Activated B cell treated with CpG ODN at 0.5 μM for 24 hours (primary cell): ENCODE measurements around the gene SUMF1. TPM values are rescaled to one million over a fixed set of nuclear protein-coding genes. Genes with fewer than 3 reads are reported as not detected.
"Not testable (repeated sequence)": the region's sequence is repeated elsewhere in the genome, so short reads cannot be mapped to it uniquely, and the experiment has no call there.

ENCODE experiments used
- ATAC-seq: fragments of 200-7000 bp; cut with Tn5 transposase; one replicate; pipeline ENCODE4 v1.10.0; 2021; ENCODE audit warnings: low read depth, mild to moderate bottlenecking, moderate library complexity
- CTCF ChIA-PET: fragments of 350-600 bp; sonication (Branson Sonifier 250); formaldehyde crosslinking; loops from one replicate; lab custom pipeline; 2021; ENCODE audit warnings: antibody characterized with exemption; lab: Charles Lee
- POLR2A ChIA-PET: fragments of 350-600 bp; sonication (Branson Sonifier 250); formaldehyde crosslinking; loops from one replicate; lab custom pipeline; 2021; ENCODE audit warnings: antibody characterized with exemption; lab: Charles Lee
- DNase-seq: peaks from one replicate; pipeline ENCODE4 v3.0.0; 2022
- H3K27ac Mint-ChIP-seq: one replicate; pipeline ENCODE4 v1.8.0; 2020; ENCODE audit warnings: mixed read lengths
- H3K27me3 Mint-ChIP-seq: one replicate; pipeline ENCODE4 v1.8.0; 2021; ENCODE audit warnings: mixed read lengths
- H3K36me3 Mint-ChIP-seq: one replicate; pipeline ENCODE4 v1.8.0; 2021; ENCODE audit warnings: low read depth, mixed read lengths
- H3K4me1 Mint-ChIP-seq: one replicate; pipeline ENCODE4 v1.8.0; 2021; ENCODE audit warnings: mixed read lengths
- H3K4me3 Mint-ChIP-seq: one replicate; pipeline ENCODE4 v1.8.0; 2020; ENCODE audit warnings: mild to moderate bottlenecking, mixed read lengths
- H3K9me3 Mint-ChIP-seq: one replicate; pipeline ENCODE4 v1.8.0; 2020; ENCODE audit warnings: mixed read lengths
- intact Hi-C: fragments of 100-400 bp; cut with micrococcal nuclease; formaldehyde crosslinking; loops from one replicate; pipeline ENCODE4 v1.15.1; 2024
- total RNA-seq: library from RNA; stranded (reverse); gene quantifications from 2 replicates; pipeline ENCODE4 v1.2.3, GENCODE V29; 2022
- TF ChIP-seq, protein P1 (sequence below): fragments of 200-600 bp; IDR thresholded peaks from one replicate; pipeline ENCODE4 v1.8.0; 2022; ENCODE audit warnings: antibody characterized with exemption, mild to moderate bottlenecking

SUMF1 gene
- total RNA-seq, 1 donor from 2014 or later = 20.7 TPM

DNA sequence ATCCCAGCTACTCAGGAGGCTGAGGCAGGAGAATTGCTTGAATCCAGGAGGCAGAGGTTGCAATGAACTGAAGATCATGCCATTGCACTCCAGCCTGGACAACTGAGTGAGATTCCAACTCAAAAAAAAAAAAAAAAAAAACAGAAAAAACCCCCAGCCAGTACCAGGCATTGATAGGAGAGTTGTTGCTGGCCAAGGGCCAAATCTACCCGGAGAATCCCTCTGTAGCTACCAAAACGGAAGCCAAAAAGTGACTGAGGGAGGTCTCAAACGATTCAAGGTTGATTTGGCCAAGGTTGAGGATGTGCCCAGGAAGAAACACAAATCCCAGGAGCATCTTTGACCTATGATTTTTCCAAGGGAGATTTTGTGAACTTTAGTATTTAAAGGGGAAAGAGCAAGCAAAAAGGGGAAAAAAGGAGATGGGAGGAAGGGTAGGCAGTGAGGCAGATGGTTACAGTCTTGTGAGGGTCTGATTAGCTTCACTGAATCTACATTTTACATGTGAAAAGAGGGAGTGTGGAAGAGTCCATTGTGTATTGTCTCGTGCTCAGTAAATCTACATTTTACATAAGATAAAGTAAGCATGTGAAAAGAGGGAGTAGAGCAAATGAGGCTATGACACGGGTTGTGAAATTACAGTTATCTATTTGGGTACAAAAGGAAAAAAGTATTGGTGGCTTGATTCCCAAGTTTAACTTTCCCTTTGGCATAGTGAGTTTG is 131.1 kb downstream of the SUMF1 start:
- intact Hi-C loops = no loop called here
- POLR2A ChIA-PET = interaction anchor here (0.7 kb wide), 1 partner anchor 15 kb away, joined by 3 read pairs; no protein-coding TSS in a partner anchor
- no peak for DNase-seq
- Mint-ChIP-seq H3K4me1 (no peaks in the 10 kb centered on the region), H3K36me3 (no peaks in the 10 kb centered on the region), H3K4me3 (no peak overlapping the region), H3K9me3 (no peaks in the 10 kb centered on the region), H3K27ac (no peak overlapping the region), H3K27me3 (no peaks in the 10 kb centered on the region)
- CTCF ChIA-PET = no interaction called here
- ATAC-seq = no peak
- TF ChIP-seq, protein P1, sequence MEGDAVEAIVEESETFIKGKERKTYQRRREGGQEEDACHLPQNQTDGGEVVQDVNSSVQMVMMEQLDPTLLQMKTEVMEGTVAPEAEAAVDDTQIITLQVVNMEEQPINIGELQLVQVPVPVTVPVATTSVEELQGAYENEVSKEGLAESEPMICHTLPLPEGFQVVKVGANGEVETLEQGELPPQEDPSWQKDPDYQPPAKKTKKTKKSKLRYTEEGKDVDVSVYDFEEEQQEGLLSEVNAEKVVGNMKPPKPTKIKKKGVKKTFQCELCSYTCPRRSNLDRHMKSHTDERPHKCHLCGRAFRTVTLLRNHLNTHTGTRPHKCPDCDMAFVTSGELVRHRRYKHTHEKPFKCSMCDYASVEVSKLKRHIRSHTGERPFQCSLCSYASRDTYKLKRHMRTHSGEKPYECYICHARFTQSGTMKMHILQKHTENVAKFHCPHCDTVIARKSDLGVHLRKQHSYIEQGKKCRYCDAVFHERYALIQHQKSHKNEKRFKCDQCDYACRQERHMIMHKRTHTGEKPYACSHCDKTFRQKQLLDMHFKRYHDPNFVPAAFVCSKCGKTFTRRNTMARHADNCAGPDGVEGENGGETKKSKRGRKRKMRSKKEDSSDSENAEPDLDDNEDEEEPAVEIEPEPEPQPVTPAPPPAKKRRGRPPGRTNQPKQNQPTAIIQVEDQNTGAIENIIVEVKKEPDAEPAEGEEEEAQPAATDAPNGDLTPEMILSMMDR = no peak

DNA sequence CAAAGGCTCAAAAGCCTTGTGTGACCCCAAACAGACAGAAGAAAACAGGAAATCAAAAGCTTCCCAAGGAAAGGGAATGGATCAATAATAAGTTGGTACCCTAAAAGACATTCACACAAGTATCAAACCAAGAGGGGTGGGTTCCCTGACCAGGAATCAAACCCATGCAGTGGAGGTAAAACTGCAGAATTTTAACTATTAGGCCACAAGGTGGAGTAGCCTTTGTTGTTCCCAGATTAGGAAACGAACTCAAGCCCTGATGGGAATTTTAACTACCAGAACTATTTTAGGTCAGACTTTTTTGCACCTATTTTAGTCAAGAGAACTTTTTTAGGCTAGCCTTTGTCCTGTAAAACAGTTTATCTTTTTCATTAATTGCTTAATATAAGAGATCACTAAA is 132.5 kb downstream of the SUMF1 start:
- CTCF ChIA-PET = no interaction called here
- no peaks in the 10 kb centered on the region for H3K4me1 Mint-ChIP-seq
- no peaks in the 10 kb centered on the region for H3K27me3 Mint-ChIP-seq
- POLR2A ChIA-PET = no interaction called here
- H3K9me3 Mint-ChIP-seq = peaks cover 9% of the 10 kb centered on the region
- peaks cover 6% of the 10 kb centered on the region for H3K36me3 Mint-ChIP-seq
- DNase-seq (no peak), ATAC-seq (no peak)
- H3K4me3 Mint-ChIP-seq = no peak overlapping the region
- TF ChIP-seq, protein P1 = no peak
- intact Hi-C loops = no loop called here
- H3K27ac Mint-ChIP-seq = no peak overlapping the region

DNA sequence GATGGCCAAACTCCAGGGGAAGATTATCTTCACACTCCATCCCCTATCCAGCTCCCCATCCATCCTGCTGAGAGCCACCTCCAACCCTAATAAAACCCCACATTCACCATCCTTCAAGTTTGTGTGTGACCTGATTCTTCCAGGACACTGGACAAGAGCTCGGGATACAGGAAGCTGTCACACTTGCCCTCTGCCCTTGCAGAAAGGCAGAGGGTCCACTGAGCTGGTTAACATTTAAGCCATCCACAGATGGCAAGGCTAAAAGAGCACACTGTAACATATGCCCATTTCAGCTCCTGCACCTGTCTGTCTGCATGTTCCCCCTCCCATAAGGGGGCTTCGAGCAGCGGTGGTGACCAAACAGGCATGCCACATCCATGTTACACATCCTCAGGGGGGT is 134.1 kb downstream of the SUMF1 start:
- intact Hi-C loops = no loop called here
- ChIA-PET CTCF (no interaction called here), POLR2A (no interaction called here)
- no peak overlapping the region for H3K27ac Mint-ChIP-seq
- H3K9me3 Mint-ChIP-seq = peaks cover 16% of the 10 kb centered on the region
- ATAC-seq (no peak), DNase-seq (no peak)
- H3K36me3 Mint-ChIP-seq = peaks cover 13% of the 10 kb centered on the region
- no peaks in the 10 kb centered on the region for H3K4me1 Mint-ChIP-seq
- no peaks in the 10 kb centered on the region for H3K27me3 Mint-ChIP-seq
- no peak overlapping the region for H3K4me3 Mint-ChIP-seq
- TF ChIP-seq, protein P1 = no peak

DNA sequence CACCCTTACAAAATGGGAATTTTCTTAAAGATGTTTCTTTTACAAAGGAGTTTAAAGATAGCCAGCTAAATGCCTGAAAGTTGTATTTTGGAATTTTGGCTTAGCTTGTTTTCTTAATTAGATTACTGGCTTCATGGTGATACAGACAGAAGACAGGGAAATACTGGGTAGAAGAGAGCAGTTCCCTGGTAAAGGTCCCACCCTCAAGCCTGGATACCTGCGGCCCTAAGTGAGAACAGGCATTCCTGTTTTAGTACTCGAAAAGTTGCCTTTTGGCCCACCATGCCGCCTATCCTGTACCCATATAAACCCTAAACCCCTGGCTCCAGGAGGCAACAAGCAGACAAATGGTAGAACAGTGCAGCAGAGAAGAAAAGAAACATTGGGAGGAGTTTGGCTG is 134.5 kb downstream of the SUMF1 start:
- ATAC-seq (no peak), DNase-seq (no peak)
- no peak overlapping the region for H3K4me3 Mint-ChIP-seq
- TF ChIP-seq, protein P1 = no peak
- H3K27ac Mint-ChIP-seq = no peak overlapping the region
- ChIA-PET CTCF (no interaction called here), POLR2A (no interaction called here)
- peaks cover 16% of the 10 kb centered on the region for H3K9me3 Mint-ChIP-seq
- peaks cover 13% of the 10 kb centered on the region for H3K36me3 Mint-ChIP-seq
- H3K27me3 Mint-ChIP-seq = no peaks in the 10 kb centered on the region
- no peaks in the 10 kb centered on the region for H3K4me1 Mint-ChIP-seq
- intact Hi-C loops = no loop called here

DNA sequence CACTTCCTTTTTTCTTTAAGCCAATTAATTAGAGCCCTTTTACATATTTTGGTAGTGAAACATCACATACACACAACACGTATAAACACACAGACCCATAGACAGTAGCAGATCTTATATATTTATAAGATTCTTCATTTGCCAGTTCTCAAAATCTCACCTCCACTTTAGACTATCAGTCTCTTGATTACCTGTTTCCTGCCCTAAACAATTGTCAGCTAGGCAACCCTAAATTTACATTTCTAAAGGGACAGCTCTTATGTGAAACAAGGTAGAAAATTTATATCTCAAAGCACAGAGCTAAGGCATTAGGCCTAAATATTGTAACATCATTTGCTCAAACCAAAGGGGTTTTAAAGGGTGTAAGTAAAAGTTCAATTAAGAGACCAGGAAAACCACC is 135.0 kb downstream of the SUMF1 start:
- CTCF ChIA-PET = no interaction called here
- no peak overlapping the region for H3K27ac Mint-ChIP-seq

DNA sequence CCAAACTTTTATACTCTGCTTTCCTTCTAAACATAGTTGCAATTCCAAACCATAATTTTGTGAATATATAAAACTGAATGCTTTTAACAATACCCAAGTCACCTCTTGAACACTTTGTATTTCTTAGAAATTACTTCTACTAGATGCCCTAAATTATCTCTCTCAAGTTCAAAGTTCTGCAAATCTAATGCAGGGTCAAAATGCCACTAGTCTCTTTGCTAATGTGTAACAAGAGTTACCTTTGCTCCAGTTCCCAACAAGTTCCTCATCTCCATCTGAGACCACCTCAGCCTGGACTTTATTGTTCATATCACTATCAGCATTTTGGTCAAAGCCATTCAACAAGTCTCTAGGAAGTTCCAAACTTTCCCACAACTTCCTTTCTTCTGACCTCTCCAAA is 137.3 kb downstream of the SUMF1 start:
- not testable (repeated sequence) for H3K4me1 Mint-ChIP-seq
- peaks cover 13% of the 10 kb centered on the region for H3K36me3 Mint-ChIP-seq

More for the DNA sequence above, 135.0 kb downstream of the SUMF1 start:
- Mint-ChIP-seq H3K27me3 (no peaks in the 10 kb centered on the region), H3K4me3 (no peak overlapping the region), H3K36me3 (peaks cover 13% of the 10 kb centered on the region), H3K9me3 (peaks cover 17% of the 10 kb centered on the region), H3K4me1 (no peaks in the 10 kb centered on the region)
- ATAC-seq (no peak), DNase-seq (no peak)
- POLR2A ChIA-PET = no interaction called here
- intact Hi-C loops = no loop called here
- TF ChIP-seq, protein P1 = no peak

More for the DNA sequence above, 137.3 kb downstream of the SUMF1 start:
- H3K27ac Mint-ChIP-seq, intact Hi-C loops, POLR2A ChIA-PET, CTCF ChIA-PET, DNase-seq, ATAC-seq, H3K4me3 Mint-ChIP-seq, H3K27me3 Mint-ChIP-seq: not testable (repeated sequence)
- peaks cover 18% of the 10 kb centered on the region for H3K9me3 Mint-ChIP-seq
